SK-N-SH treated with all-trans-retinoic acid at 6 μM for 48 hours (cell line): ENCODE measurements around the gene SF3A1.

Source experiments
- ATAC-seq: fragments of 200-7000 bp; cut with Tn5 transposase; 3 replicates; pipeline ENCODE4 v1.9.1; 2020; ENCODE audit warnings: mild to moderate bottlenecking, moderate library complexity
- ARNTL ChIP-seq: fragments of 450-650 bp; formaldehyde crosslinking; IDR thresholded peaks from 2 replicates; pipeline ENCODE4 v1.5.0; 2020; ENCODE audit warnings: low read depth, mild to moderate bottlenecking, moderate library complexity, borderline replicate concordance
- CREB5 ChIP-seq: fragments of 250-450 bp; sonication (Bioruptor Pico); IDR thresholded peaks from 2 replicates; pipeline ENCODE4 v1.5.1; 2020; ENCODE audit warnings: low read depth, mild to moderate bottlenecking, moderate library complexity
- CSDC2 ChIP-seq: fragments of 250-450 bp; sonication (Bioruptor Pico); IDR thresholded peaks from 2 replicates; pipeline ENCODE4 v1.5.0; 2020; ENCODE audit warnings: mild to moderate bottlenecking, moderate library complexity
- CSRNP3 ChIP-seq: fragments of 250-450 bp; sonication (Bioruptor Pico); IDR thresholded peaks from 2 replicates; pipeline ENCODE4 v1.5.1; 2021; ENCODE audit warnings: mild to moderate bottlenecking, moderate library complexity
- ESRRG ChIP-seq: fragments of 250-450 bp; sonication (Bioruptor Pico); IDR thresholded peaks from 2 replicates; pipeline ENCODE4 v1.6.1; 2021; ENCODE audit warnings: mild to moderate bottlenecking
- GLIS3 ChIP-seq: fragments of 250-450 bp; sonication (Bioruptor Pico); IDR thresholded peaks from 2 replicates; pipeline ENCODE4 v1.5.0; 2020; ENCODE audit warnings: mild to moderate bottlenecking, moderate library complexity
- ISL1 ChIP-seq: fragments of 250-450 bp; sonication (Bioruptor Pico); IDR thresholded peaks from 2 replicates; pipeline ENCODE4 v2.1.2; 2022; ENCODE audit warnings: mild to moderate bottlenecking, moderate library complexity
- PATZ1 ChIP-seq: fragments of 250-450 bp; sonication (Bioruptor Pico); IDR thresholded peaks from 2 replicates; pipeline ENCODE4 v1.8.0; 2020; ENCODE audit warnings: mild to moderate bottlenecking, moderate library complexity, borderline replicate concordance
- POU6F1 ChIP-seq: fragments of 250-450 bp; sonication (Bioruptor Pico); IDR thresholded peaks from 2 replicates; pipeline ENCODE4 v1.8.0; 2021; ENCODE audit warnings: low read depth, mild to moderate bottlenecking, moderate library complexity, borderline replicate concordance
- PPARA ChIP-seq: fragments of 250-450 bp; sonication (Bioruptor Pico); IDR thresholded peaks from 2 replicates; pipeline ENCODE4 v1.5.0; 2020; ENCODE audit warnings: mild to moderate bottlenecking, borderline replicate concordance
- RARB ChIP-seq: fragments of 250-450 bp; sonication (Bioruptor Pico); IDR thresholded peaks from 2 replicates; pipeline ENCODE4 v1.8.0; 2021; ENCODE audit warnings: mild to moderate bottlenecking, moderate library complexity
- SNAI2 ChIP-seq: fragments of 250-450 bp; sonication (Bioruptor Pico); IDR thresholded peaks from 2 replicates; pipeline ENCODE4 v1.5.0; 2020; ENCODE audit warnings: mild to moderate bottlenecking, moderate library complexity
- TCF4 ChIP-seq: fragments of 250-450 bp; sonication (Bioruptor Pico); IDR thresholded peaks from 2 replicates; pipeline ENCODE4 v1.8.0; 2021; ENCODE audit warnings: mild to moderate bottlenecking, moderate library complexity, borderline replicate concordance
- TOX ChIP-seq: fragments of 250-450 bp; sonication (Bioruptor Pico); IDR thresholded peaks from 2 replicates; pipeline ENCODE4 v1.8.0; 2021; ENCODE audit warnings: mild to moderate bottlenecking, moderate library complexity, borderline replicate concordance
- ZFP30 ChIP-seq: fragments of 450-650 bp; formaldehyde crosslinking; IDR thresholded peaks from 2 replicates; pipeline ENCODE4 v1.5.0; 2022; ENCODE audit warnings: mild to moderate bottlenecking, moderate library complexity
- ZNF565 ChIP-seq: fragments of 450-650 bp; formaldehyde crosslinking; conservative IDR thresholded peaks from 2 replicates; pipeline ENCODE4 v1.5.0; 2020; ENCODE audit warnings: low read depth, mild to moderate bottlenecking, moderate library complexity
- ZNF70 ChIP-seq: fragments of 450-650 bp; formaldehyde crosslinking; IDR thresholded peaks from 2 replicates; pipeline ENCODE4 v1.5.0; 2020; ENCODE audit warnings: mild to moderate bottlenecking, moderate library complexity
- ZNF8 ChIP-seq: fragments of 450-650 bp; formaldehyde crosslinking; IDR thresholded peaks from 2 replicates; pipeline ENCODE4 v1.5.0; 2020; ENCODE audit warnings: mild to moderate bottlenecking, moderate library complexity
- TF ChIP-seq, protein P1 (sequence below): fragments of 250-450 bp; sonication (Bioruptor Pico); IDR thresholded peaks from 2 replicates; pipeline ENCODE4 v1.5.0; 2020; ENCODE audit warnings: mild to moderate bottlenecking, moderate library complexity

SF3A1 gene

DNA sequence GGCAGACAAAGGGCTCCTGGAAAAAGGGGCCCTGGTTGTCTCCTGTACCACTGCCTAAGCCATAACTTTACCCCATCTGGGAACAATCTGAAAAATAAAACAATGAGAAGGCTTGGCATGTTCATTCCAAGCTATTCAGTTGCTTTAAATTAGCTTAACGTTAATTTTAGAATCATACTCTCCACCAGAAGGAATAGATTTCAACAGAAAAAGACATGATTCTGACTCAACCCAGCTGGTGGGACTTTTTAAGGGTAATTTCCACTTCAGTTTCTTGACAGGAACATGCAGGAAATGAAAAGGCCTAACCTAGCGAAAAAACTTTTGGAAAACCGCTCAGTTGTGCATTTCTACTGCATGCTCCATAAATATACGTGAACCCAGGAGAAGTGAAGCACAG lies 7.9 kb downstream of the SF3A1 start:
- no peak for TF ChIP-seq SNAI2 (CRISPR knock-in tag)
- no peak for TF ChIP-seq TCF4 (CRISPR knock-in tag)
- no peak for TF ChIP-seq RARB (CRISPR knock-in tag)
- TF ChIP-seq CREB5 (CRISPR knock-in tag): no peak
- TF ChIP-seq GLIS3 (CRISPR knock-in tag): no peak
- TF ChIP-seq, protein P1, sequence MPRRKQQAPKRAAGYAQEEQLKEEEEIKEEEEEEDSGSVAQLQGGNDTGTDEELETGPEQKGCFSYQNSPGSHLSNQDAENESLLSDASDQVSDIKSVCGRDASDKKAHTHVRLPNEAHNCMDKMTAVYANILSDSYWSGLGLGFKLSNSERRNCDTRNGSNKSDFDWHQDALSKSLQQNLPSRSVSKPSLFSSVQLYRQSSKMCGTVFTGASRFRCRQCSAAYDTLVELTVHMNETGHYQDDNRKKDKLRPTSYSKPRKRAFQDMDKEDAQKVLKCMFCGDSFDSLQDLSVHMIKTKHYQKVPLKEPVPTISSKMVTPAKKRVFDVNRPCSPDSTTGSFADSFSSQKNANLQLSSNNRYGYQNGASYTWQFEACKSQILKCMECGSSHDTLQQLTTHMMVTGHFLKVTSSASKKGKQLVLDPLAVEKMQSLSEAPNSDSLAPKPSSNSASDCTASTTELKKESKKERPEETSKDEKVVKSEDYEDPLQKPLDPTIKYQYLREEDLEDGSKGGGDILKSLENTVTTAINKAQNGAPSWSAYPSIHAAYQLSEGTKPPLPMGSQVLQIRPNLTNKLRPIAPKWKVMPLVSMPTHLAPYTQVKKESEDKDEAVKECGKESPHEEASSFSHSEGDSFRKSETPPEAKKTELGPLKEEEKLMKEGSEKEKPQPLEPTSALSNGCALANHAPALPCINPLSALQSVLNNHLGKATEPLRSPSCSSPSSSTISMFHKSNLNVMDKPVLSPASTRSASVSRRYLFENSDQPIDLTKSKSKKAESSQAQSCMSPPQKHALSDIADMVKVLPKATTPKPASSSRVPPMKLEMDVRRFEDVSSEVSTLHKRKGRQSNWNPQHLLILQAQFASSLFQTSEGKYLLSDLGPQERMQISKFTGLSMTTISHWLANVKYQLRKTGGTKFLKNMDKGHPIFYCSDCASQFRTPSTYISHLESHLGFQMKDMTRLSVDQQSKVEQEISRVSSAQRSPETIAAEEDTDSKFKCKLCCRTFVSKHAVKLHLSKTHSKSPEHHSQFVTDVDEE (CRISPR knock-in tag): no peak
- no peak for TF ChIP-seq ARNTL (CRISPR knock-in tag)
- no peak for TF ChIP-seq ZNF565 (CRISPR knock-in tag)
- no peak for TF ChIP-seq ESRRG (CRISPR knock-in tag)
- TF ChIP-seq ZFP30 (CRISPR knock-in tag): no peak
- TF ChIP-seq ZNF8 (CRISPR knock-in tag): no peak
- TF ChIP-seq ZNF70 (CRISPR knock-in tag): no peak
- TF ChIP-seq CSDC2 (CRISPR knock-in tag): no peak
- no peak for TF ChIP-seq TOX (CRISPR knock-in tag)
- no peak for TF ChIP-seq POU6F1 (CRISPR knock-in tag)
- no peak; the same call in 1 of the 3 replicates for ATAC-seq

- TF ChIP-seq CREB5 (CRISPR knock-in tag) (no peak), CSDC2 (CRISPR knock-in tag) (no peak), ZNF70 (CRISPR knock-in tag) (no peak), TCF4 (CRISPR knock-in tag) (no peak), SNAI2 (CRISPR knock-in tag) (no peak), ISL1 (CRISPR knock-in tag) (no peak), PATZ1 (CRISPR knock-in tag) (no peak)
- no peak for ATAC-seq
Observed at GRCh38 chr22:30348404-30348803, 8.3 kb downstream of the SF3A1 start.

- ATAC-seq: no peak
- TF ChIP-seq, protein P1 (CRISPR knock-in tag): no peak
- TF ChIP-seq TOX (CRISPR knock-in tag) (no peak), ZNF70 (CRISPR knock-in tag) (no peak), ESRRG (CRISPR knock-in tag) (no peak), TCF4 (CRISPR knock-in tag) (no peak), CSDC2 (CRISPR knock-in tag) (no peak), GLIS3 (CRISPR knock-in tag) (no peak), CSRNP3 (CRISPR knock-in tag) (no peak), ZNF8 (CRISPR knock-in tag) (no peak), PPARA (CRISPR knock-in tag) (no peak), RARB (CRISPR knock-in tag) (no peak), ISL1 (CRISPR knock-in tag) (no peak), PATZ1 (CRISPR knock-in tag) (no peak), SNAI2 (CRISPR knock-in tag) (no peak), ZNF565 (CRISPR knock-in tag) (no peak)
Observed at GRCh38 chr22:30347255-30347892, 9.3 kb downstream of the SF3A1 start.
